HPDE6-E6E7 (cell line): ENCODE results near the gene BEX3.
"Not testable (repeated sequence)": the region's sequence is repeated elsewhere in the genome, so short reads cannot be mapped to it uniquely, and the experiment has no call there.

Experiments
- DNase-seq: peaks from one replicate; pipeline ENCODE4 v3.0.0; 2011; ENCODE audit warnings: missing footprints; ENCODE audit errors: extremely low spot score

Gene BEX3

DNA sequence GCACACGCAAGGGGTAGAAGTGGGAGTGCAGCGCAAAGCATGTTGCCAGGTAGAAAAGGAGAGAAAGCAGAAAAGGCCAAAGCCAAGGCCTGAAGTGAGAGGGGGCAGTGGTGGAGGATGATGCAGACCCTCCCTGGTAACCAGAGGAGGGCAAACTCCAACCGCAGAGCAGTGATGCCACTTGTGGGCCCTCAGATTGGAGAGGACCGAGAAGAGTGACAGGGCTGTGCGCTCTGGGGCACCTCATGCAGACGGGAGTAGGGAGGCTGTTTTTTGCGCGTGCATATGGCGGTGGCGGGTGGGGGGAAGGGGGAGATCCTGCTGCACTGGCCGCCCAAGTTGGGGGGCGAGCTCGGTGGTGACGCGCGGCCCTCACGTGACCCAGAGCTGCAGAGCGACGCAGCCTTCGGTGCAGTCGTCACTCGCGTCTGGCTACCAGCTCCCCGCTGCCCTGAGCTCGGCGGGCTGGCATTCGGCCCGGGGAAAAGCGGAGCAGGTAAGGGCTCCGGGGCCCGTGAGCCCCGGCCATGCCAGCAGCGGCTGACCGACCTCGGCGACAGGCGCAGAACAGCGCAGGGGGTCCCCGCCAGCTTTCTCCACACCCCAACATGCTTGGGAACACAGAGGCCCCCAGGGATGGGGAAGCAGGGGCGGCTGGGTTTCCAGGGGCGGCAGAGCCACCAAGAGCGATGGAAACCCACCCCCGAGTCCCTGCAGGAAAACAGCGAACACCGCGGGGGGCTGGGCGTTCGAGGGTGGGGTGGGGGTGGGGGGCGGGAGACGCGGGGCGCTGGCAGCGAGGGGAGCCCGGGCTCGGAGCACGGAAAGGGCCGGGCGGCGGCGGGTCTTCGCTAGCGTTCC lies at the start of gene BEX3:
TSS of gene BEX3 (plus strand) at position 421 of the 861 bp plus-strand sequence. CDS start 984 bp downstream, outside the sequence.
- DNase-seq, result no peak

DNA sequence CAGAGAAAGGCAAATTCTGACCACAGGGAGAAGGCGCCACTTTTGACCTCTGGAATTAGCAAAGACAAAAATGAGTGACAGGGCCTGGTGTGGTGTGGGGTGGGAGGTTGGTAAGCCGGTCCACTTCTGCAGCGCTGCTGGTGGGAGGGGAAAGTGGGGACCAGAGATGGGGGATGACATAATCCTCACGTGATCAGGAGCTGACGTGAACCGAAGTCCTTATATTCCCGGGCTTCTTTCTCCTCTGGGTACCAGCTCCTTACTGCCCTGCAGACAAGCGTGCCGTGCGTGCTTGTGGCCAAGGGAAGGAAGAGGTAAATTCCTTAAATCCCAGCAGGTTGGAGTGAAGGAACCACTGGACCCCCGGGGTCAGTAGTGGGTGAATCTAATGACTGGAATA lies 46.3 kb upstream of the BEX3 start, which contains the start of gene TCEAL7:
TSS of gene TCEAL7 (plus strand) at position 249 of the 400 bp plus-strand sequence. CDS start 1,165 bp downstream, outside the sequence.
- no peak for DNase-seq

DNA sequence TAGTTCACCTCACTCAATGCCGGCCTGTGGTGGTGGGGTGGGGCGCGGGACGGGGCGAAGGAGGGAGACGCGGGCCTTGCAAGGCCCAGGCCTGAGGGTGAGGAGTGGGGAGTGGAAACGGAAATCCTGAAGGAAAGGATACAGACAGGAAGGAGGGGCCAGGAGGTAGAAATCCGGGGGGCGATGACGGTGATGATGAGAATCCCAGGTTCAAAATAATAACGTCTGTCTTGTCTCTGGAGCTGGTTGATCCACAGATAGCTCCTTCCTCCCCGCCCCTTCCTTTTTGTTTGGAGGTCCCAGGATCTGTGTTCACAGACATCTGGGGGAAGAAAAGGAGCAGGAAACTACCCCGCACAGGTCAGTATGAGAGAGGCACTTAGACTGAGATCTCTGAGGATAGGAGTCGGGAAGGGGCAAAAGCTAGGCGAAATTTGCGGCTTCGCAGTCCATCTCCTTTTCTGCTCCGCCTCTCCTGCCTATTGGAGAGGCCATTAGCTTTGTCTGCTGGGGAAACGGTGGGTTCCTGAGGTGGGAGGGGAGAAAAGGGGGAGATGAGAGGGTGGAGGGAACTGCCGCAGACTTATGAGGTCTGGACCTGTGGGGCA lies 45.6 kb upstream of the BEX3 start:
- no peak for DNase-seq

DNA sequence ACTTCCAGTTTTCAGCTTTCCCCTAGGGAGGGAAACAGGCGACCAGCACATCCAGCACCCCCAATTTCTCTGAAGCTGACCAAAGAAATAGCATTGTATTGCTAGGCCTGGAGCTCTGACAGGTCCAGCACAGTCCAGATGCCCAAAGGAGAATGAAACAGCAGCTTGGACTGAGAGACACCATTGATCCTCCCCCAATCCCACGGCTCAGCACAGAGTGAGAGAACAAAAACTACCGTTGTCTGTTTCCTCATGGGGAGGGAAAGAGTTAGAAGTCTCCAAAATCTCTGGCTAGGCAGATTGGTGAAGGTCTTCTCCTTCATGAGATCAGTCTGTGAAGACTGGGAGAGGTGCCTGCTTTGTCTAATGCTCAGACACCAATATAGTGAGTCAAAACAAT lies 37.7 kb upstream of the BEX3 start:
- no peak for DNase-seq

DNA sequence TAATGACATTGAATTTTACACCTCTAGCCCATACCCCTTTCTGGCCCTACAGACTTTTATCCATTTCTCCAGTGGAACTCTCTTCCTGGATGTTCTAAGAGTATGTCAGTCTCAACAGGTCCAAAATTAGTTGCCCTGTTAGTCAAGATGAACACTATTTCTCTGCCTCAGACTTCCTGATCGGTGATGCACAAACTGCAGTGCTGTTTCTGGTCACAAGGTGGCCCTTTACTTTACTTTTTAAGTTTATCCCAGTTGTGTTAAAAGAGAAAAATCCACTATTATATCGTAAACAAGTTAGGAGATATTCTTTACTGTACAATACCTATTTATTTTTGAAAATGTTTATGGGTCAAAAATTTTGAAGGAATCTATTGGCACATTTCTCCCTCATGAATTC lies 33.2 kb upstream of the BEX3 start:
- no peak for DNase-seq

DNA sequence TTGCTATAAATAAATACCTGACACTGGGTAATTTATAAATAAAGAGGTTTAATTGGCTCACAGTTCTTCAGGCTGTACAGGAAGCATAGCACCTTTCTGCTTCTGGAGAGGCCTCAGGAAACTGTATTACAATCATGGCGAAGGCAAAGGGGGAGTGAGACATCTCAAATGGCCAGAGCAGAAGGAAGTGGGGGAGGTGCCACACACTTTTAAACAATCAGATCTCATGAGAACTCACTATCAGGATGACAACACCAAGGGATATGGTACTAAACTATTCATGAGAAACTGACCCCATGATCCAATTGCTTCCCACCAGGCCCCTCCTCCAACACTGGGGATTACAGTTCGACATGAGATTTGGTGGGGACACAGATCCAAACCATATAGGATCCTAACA lies 31.7 kb upstream of the BEX3 start:
- DNase-seq, result no peak

DNA sequence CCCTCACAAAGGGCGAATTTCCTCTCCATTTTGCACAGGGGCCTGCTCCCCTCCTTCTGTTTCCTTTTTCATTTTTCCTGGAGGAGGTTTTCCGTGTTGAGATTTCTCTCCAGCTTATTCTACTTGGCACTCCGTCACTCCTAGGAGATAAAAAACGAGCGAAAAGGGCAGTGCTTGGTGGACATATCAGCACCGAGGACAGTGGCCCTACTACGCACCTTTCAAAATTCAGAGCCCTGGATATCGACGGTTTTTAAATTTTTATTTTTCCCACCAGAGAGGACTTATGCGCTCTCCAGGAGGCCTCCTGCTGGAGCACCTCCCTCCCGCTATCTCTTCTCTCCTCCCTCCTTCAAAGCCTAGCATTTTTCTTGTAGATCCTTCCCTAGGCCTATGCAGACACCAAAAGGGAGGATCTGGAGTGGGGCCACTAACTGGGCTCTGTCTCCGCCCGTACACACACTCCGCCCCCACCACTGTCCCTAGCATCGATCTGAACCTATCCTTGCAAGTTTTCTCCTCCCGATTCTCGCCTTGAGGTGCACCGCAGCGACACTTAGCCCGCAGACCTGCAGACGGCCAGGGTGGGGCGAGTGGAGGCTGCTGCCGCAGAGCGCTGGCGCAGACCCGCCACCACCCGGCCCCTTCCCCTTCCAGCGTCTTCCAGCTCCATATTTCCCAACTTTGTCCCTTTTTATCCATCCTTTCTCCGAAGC lies 28.5 kb upstream of the BEX3 start:
- no peak for DNase-seq

DNA sequence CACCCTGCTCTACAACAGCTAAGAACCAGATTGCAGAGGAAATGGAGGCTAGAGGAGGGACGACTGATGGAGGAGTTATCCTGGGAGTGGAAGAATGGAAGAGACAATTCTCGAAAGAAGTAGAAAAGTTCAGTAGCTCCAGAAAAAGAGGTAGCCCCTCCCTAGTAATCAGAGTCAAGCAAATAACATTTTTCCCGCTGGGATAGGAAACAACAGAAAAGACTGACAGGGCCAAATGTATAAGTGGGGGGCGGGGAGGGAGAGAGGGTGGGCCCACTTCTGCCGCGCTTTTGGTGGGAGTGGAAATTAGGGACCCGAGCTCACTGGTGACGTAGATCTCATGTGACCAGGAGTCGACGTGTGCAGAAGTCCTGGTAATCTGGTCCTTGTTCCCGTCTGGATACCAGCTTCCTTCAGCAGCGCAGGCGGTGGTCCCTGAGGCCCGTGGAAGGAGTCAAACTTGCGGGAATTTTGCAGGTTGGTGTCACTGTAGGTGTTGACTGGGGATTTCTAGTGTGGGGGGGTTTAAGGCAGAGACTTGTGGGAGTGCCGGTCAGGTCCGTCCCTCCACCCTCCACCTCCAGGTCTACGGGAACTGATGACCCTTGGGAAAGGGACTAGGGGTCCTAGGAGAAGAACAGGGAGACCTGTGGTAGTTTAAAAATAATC lies 20.1 kb upstream of the BEX3 start, which contains the start of gene TCEAL9:
TSS of gene TCEAL9 (plus strand) at position 377 of the 669 bp plus-strand sequence. CDS start 1,179 bp downstream, outside the sequence.
- no peak for DNase-seq

DNA sequence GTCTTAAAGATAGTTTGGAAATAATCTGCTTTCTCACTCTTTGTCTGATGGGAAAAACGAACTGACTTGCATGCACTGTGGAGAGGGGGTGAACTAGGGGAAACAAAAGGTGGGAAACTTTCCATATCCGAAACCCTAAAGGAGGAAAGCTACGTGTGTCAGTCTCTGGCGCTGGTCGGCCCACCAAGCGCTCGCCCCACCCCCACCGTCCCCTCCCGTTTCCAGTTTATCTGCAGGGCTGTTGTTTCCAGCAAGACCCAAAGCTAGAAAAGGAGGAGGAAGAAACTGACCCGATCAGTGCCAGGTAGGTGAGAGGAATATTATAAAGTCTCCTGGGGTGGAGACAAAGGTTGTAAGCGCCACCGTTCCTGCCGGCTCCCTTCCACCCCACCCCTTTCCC lies 19.5 kb upstream of the BEX3 start:
- DNase-seq, result no peak

DNA sequence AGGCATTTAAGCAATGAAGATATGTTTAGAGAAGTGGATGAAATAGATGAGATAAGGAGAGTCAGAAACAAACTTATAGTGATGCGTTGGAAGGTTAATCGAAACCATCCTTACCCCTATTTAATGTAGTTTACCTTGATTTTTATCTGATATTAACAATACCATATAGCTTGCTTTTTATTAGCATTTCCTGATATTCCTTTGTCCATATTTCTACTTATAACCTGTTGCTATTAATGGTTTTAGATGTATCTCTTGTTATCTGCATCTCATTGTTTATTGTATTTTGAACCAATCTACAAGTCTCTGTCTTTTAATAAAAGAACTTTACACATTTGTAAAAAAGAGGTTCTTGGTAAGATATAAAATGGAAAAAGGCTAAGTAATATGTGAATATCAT lies 18.5 kb upstream of the BEX3 start:
- no peak for DNase-seq

DNA sequence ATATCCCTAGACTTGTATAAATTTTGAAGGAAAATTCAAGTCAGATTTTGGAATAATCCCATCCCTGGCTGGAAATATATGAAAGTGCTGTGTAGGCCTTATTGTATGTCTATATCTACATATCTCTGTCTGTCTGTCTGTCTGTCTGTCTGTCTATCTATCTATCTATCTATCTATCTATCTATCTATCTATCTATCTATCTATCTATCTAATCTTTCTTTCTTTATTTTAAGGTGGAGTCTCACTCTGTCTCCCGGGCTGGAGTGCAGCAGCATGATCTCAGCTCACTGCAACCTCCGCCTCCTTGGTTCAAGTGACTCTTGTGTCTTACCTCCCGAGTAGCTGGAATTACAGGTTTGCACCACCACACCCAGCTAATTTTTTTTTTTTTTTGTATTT lies 16.7 kb upstream of the BEX3 start:
- DNase-seq, result not testable (repeated sequence)

DNA sequence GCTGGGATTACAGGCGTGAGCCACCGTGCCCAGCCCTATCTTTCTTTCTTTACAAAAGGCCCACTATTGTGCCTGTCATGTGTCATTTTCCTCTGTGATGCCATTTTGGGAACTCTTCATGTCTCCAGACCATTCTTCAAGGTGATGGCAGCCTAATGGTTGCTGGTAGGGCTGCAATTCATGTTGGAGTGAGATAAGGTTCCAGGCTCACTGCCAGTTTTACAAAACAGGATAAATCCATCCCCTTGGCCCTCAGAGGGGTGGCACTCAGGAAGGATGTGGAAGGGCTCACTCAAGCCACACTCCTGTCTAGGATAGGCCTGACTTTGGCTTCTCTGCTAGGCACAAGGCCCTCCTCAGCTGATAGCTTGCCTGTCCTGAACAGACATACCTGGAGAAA lies 16.2 kb upstream of the BEX3 start:
- DNase-seq, result no peak

DNA sequence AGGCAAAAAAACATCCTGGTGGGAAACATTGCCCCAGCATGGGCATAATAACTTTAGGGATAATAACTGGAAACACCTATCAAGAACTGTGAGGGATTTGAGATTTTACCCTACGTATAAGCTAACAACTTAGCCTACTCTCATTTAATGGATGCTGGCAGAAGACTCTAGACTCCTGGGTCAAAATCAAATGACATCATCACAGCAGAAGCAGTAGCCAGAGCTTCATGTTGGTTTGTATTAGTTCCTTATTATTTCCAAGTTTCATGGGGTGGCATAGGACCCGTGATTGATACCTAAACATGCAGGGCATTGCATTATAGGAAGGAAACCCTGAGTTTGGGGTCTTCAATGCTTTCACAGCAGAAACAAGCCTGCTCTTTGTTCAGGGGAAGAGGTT lies 15.4 kb upstream of the BEX3 start:
- no peak for DNase-seq

DNA sequence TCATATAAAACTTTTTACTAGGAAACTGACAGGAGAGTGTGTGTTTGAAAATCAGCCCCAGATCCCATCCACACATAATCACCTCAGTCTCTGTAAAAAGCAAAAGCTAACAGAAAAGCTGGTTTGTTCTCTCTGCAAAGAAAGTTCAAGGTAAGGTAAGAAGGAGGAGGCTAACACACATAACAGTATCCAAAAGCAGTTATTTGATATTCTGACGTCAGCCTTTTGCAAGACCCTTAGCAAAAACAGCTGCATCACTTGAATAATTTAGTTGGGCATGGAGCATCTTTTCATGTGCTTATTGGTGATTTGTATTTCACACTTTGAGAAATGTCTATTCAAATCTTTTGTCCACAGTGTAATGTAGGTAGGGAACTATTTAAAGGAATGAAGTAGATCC lies 14.5 kb upstream of the BEX3 start:
- no peak for DNase-seq

DNA sequence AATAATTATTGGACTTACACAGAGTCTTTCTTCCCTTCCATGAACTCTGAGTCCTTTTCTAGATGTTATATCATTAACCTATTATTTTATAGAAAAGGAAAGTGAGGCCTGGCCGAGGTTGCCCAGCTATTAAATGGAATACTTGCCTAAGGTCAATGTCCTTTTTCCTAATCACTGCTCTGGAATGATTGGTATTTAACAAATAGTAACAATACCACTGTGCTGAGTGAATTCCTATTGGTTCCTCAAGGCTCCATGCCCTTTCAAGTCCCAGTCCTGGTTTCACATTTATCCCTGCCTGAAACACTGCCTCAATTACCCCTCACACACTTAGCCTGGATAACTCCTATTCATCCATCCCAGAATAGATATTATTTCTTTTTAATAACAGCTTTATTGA lies 13.9 kb upstream of the BEX3 start:
- no peak for DNase-seq

DNA sequence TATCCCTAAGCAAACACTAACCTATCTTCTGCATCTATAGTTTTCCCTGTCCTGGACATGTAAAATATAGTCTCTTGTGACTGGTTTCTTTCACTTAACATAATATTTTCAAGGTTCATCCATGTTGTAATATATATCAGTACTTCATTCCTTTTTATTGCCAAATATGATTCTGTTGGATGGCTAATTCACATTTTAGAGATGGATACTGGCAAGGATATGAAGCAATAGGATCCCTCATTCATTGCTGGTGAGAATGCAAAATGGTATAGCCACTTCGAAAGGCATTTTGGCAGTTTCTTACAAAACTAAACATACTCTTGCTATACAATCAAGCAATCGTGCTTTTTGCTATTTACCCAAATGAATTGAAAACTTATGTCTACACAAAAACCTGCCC lies 13.3 kb upstream of the BEX3 start:
- no peak for DNase-seq

DNA sequence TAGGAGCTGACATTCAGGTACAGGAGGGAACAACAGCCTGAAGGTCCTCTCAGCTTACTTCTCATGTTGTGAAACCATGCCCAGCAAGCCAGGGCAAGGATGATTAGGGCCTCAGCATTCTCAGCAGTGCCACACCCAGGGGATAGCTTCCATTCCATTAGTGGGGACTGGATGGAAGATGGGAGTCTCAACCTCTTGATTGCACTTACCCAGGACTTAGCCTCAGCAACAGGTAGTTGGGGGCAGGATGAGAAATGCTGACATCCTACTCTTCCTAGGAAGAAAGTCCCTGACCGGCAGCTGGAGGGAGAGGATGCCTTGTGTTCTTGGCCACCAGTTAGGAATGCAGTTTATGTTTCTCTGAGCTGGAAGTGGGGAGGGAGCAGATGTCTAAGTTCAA lies 8.8 kb upstream of the BEX3 start:
- no peak for DNase-seq

DNA sequence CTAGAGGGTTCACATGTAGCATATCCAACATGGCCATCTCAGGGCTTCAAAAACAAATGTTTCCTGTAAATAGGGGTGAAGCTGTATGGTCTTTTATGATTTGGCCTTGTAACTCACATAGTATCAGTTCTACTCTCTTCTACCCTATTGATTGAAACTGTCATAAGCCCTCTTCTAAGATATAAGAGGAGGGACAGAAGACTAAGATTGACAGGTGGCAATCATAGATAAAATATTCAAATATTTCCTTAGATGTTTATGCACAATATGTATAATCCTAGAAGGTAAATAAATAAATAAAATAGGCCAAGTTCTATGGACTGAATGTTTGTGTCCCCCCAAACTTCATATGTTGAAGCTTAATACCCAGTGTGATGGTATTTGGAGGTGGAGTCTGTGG lies 6.9 kb upstream of the BEX3 start:
- no peak for DNase-seq

DNA sequence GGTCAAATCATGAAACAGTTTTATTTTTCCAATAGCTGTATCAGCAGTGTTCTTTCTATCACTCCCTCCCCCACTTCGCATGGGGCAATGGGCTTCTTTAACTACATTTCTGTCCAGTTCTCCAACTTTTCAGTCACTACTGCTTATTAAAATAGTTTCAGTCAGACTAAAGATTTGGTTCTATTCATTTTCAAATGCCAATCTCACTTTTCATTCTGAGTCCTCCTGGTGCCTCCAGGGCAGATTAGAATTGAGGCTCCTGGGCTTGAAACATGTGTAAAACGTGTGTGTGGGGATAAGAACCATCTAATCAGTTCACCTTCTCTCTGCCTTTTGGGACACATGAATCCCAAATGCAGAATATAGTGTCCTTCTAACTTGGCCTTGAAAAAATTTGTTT lies 3.5 kb upstream of the BEX3 start:
- no peak for DNase-seq

DNA sequence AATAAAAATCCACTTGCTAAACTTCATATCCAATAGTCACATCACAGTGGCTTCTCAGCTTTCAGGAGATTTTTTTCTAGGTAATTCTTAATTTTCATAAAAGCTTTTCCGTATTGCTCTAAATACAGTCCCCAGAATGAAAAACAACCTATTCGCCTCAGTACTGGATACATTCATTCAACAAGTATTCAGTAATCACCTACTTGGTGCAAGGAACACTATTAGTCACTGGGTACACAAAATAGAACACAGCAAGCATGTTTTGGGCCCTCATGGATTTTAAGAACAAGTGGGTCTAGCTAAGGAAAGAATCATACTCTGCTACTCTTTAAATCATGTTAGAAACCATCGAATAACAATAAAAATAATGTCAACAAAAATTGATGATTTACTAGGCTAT lies 2.8 kb upstream of the BEX3 start:
- DNase-seq, result no peak

DNA sequence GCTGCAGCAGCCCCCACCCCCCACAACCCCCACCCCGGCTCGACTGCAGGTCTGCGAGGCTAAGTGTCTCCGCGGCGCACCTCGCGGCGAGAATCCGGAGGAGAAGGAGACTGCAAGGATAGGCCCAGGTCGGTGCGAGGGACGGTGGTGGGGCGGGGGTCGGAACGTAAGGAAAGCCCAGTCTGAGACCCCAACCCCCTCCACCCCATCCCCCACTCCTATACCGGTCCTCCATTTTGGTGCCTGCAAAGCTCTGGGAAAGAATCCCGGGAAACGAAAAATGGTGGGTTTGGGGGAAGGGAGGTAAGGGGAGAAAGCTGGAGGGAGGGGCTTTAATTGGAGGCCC lies 614 bp downstream of the BEX3 start:
- no peak for DNase-seq

DNA sequence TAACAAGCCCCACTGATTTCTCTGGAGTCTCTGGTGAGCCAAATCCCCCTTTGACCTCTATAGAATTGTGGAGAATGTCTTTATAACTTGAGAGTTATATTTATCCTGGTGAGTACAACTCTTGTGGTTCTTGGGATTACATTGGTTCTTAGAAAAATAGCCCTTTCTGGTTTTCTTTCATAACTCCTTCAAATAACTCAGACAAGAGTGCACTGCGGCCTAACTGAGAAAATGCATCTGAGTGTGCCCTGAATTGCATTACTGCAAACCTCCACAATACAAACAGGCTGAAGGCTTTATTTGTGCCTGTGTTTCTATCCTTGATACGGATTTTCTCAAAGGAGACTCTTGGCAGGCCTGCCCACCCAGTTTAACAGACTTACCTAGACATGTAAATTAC lies 2.7 kb downstream of the BEX3 start:
- DNase-seq, result no peak
